ENCODE data around the gene TIPIN. TPM values are rescaled to one million over a fixed set of nuclear protein-coding genes. Genes with fewer than 3 reads are reported as not detected.
"Not testable (repeated sequence)": the region's sequence is repeated elsewhere in the genome, so short reads cannot be mapped to it uniquely, and the experiment has no call there.

TIPIN gene
- total RNA-seq, 1 experiment from 2014 or later: 22.8 TPM

DNA sequence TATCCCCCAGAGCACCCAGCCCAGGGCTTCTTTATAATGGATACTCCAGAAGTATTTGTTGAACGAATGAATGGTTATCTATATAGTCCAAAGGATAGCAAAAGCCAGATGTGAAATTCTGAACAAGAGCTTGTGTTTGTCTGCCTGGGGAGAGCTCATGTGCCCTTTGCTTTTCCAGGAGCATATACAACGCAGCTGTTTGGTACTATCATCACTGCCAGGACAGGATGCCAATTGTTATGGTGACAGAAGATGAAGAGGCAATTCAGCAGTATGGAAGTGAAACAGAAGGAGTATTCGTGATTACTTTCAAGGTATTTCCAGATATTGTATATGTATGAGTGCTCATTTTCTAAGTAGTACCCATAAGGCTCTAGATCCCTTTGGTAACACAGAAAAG, 48.0 kb downstream of the TIPIN start:
- H3K27me3 ChIP-seq (replicated peaks; ENCODE audit: control insufficient read depth, insufficient read depth, low read length): no peaks in the 10 kb centered on the region
- Mint-ChIP-seq H3K27ac (ENCODE audit: unreplicated experiment) (no peak overlapping the region), H3K9me3 (ENCODE audit: unreplicated experiment) (no peaks in the 10 kb centered on the region), H3K4me3 (ENCODE audit: unreplicated experiment) (no peak overlapping the region), H3K4me1 (ENCODE audit: low read depth, unreplicated experiment) (no peaks in the 10 kb centered on the region), H3K36me3 (ENCODE audit: insufficient read depth, unreplicated experiment) (peaks cover 36% of the 10 kb centered on the region), H3K27me3 (ENCODE audit: insufficient read depth, unreplicated experiment) (no peaks in the 10 kb centered on the region)
- CTCF ChIA-PET: no interaction called here
- no TSS peak for BruUV-seq (replicated peaks)
- TF ChIP-seq, protein P1, sequence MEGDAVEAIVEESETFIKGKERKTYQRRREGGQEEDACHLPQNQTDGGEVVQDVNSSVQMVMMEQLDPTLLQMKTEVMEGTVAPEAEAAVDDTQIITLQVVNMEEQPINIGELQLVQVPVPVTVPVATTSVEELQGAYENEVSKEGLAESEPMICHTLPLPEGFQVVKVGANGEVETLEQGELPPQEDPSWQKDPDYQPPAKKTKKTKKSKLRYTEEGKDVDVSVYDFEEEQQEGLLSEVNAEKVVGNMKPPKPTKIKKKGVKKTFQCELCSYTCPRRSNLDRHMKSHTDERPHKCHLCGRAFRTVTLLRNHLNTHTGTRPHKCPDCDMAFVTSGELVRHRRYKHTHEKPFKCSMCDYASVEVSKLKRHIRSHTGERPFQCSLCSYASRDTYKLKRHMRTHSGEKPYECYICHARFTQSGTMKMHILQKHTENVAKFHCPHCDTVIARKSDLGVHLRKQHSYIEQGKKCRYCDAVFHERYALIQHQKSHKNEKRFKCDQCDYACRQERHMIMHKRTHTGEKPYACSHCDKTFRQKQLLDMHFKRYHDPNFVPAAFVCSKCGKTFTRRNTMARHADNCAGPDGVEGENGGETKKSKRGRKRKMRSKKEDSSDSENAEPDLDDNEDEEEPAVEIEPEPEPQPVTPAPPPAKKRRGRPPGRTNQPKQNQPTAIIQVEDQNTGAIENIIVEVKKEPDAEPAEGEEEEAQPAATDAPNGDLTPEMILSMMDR (IDR thresholded peaks at IDR 0.05; ENCODE audit: insufficient read depth in 1 of 2, low read depth in 1 of 2, low read length in 1 of 2, severe bottlenecking in 1 of 2, unreplicated experiment in 1 of 2): no peak
- POLR2A ChIA-PET: no interaction called here
- H3K9me3 ChIP-seq: no peaks in the 10 kb centered on the region
- H3K36me3 ChIP-seq (ENCODE audit: control insufficient read depth, insufficient read depth, low read length): no peaks in the 10 kb centered on the region
- intact Hi-C loops (cut with micrococcal nuclease; ENCODE audit: unreplicated experiment): no loop called here
- H3K4me3 ChIP-seq (ENCODE audit: low read depth, low read length): no peak overlapping the region
- DNase-seq: no peak
- H3K4me1 ChIP-seq: no peaks in the 10 kb centered on the region

DNA sequence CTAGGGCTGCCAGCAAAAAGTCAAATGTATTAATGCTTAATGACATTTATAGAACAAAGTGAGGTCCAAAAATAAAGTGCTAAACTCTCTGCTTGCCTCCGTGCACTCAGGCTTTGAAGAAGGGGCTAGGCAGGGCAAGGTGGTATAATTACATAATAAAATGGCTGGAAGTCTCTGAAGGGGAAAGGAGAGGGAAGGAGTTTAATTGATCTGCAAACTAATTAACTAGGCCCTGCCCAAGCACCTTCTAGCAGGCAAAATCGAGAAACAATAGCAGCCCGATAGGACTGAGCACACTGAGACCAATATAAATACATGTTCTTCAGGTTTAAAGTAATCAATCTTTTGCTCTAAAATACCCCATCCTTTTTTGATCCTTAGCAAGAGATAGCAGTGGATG, 50.1 kb downstream of the TIPIN start:
- H3K36me3 Mint-ChIP-seq (ENCODE audit: insufficient read depth, unreplicated experiment): peaks cover 30% of the 10 kb centered on the region
- H3K27ac Mint-ChIP-seq (ENCODE audit: unreplicated experiment): no peak overlapping the region
- H3K9me3 ChIP-seq: no peaks in the 10 kb centered on the region
- TF ChIP-seq, protein P1 (IDR thresholded peaks at IDR 0.05; ENCODE audit: insufficient read depth in 1 of 2, low read depth in 1 of 2, low read length in 1 of 2, severe bottlenecking in 1 of 2, unreplicated experiment in 1 of 2): no peak
- H3K9me3 Mint-ChIP-seq (ENCODE audit: unreplicated experiment): no peaks in the 10 kb centered on the region
- no TSS peak for BruUV-seq (replicated peaks)
- CTCF ChIA-PET: no interaction called here
- no peaks in the 10 kb centered on the region for H3K27me3 ChIP-seq (replicated peaks; ENCODE audit: control insufficient read depth, insufficient read depth, low read length)
- no peak overlapping the region for H3K4me3 ChIP-seq (ENCODE audit: low read depth, low read length)
- no peak for DNase-seq
- H3K4me3 Mint-ChIP-seq (ENCODE audit: unreplicated experiment): no peak overlapping the region
- H3K4me1 ChIP-seq: no peaks in the 10 kb centered on the region
- no peaks in the 10 kb centered on the region for H3K27me3 Mint-ChIP-seq (ENCODE audit: insufficient read depth, unreplicated experiment)
- no peaks in the 10 kb centered on the region for H3K4me1 Mint-ChIP-seq (ENCODE audit: low read depth, unreplicated experiment)
- intact Hi-C loops (cut with micrococcal nuclease; ENCODE audit: unreplicated experiment): no loop called here
- POLR2A ChIA-PET: no interaction called here
- no peaks in the 10 kb centered on the region for H3K36me3 ChIP-seq (ENCODE audit: control insufficient read depth, insufficient read depth, low read length)

DNA sequence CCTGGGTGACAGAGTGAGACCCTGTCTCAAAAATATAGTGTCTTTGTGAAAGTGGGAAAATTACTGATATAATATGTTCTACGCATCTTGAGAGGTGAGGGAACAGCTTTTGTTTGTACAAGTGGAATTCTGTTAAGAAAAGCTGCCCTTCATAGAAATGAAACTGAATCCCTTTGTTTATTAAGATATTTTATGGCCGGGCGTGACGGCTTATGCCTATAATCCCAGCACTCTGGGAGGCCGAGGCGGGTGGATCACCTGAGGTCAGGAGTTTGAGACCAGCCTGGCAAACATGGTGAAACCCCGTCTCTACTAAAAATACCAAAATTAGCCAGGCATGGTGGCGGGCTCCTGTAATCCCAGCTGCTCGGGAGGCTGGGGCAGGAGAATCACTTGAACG, 52.1 kb downstream of the TIPIN start:
- BruUV-seq (replicated peaks); H3K4me3 Mint-ChIP-seq (ENCODE audit: unreplicated experiment); H3K9me3 ChIP-seq; DNase-seq; H3K27ac Mint-ChIP-seq (ENCODE audit: unreplicated experiment); intact Hi-C loops (cut with micrococcal nuclease; ENCODE audit: unreplicated experiment); H3K4me3 ChIP-seq (ENCODE audit: low read depth, low read length); H3K36me3 ChIP-seq (ENCODE audit: control insufficient read depth, insufficient read depth, low read length); POLR2A ChIA-PET; H3K27me3 Mint-ChIP-seq (ENCODE audit: insufficient read depth, unreplicated experiment); CTCF ChIA-PET; H3K9me3 Mint-ChIP-seq (ENCODE audit: unreplicated experiment); H3K4me1 ChIP-seq; H3K27me3 ChIP-seq (replicated peaks; ENCODE audit: control insufficient read depth, insufficient read depth, low read length); H3K4me1 Mint-ChIP-seq (ENCODE audit: low read depth, unreplicated experiment): not testable (repeated sequence)
- peaks cover 23% of the 10 kb centered on the region for H3K36me3 Mint-ChIP-seq (ENCODE audit: insufficient read depth, unreplicated experiment)

All from Caco-2 (cell line).